ENCODE data around the gene PLPP1.

Gene PLPP1

GRCh38 chr5:55524816-55525215 is 9.9 kb downstream of the PLPP1 start:
- TF ChIP-seq, protein P1, sequence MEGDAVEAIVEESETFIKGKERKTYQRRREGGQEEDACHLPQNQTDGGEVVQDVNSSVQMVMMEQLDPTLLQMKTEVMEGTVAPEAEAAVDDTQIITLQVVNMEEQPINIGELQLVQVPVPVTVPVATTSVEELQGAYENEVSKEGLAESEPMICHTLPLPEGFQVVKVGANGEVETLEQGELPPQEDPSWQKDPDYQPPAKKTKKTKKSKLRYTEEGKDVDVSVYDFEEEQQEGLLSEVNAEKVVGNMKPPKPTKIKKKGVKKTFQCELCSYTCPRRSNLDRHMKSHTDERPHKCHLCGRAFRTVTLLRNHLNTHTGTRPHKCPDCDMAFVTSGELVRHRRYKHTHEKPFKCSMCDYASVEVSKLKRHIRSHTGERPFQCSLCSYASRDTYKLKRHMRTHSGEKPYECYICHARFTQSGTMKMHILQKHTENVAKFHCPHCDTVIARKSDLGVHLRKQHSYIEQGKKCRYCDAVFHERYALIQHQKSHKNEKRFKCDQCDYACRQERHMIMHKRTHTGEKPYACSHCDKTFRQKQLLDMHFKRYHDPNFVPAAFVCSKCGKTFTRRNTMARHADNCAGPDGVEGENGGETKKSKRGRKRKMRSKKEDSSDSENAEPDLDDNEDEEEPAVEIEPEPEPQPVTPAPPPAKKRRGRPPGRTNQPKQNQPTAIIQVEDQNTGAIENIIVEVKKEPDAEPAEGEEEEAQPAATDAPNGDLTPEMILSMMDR (IDR thresholded peaks at IDR 0.05; ENCODE audit: borderline replicate concordance, control extremely low read depth, extremely low read depth, insufficient read depth, missing control alignments), result no peak
- in situ Hi-C loops (cut with MboI; ENCODE audit: low sequenced_read_pairs, unreplicated experiment), result no loop called here
- no peak for DNase-seq (ENCODE audit: low spot score)

DNA sequence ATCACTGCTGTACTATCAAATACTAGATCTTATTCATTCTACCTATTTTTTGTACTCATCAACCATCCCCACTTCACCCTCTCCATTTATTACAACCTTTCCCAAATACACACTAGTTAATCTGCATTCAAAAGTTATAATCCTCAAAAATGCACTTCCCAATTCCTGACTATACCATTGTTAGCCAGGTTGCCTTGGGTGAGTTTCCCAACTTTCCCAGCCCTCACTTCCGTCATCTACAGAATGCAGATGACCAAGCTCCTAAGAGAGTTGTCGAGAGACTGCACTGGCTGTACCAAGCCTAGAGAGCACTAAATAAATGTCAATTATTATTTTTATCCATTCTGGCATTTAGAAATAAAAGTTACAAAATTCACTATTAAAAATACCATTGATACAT is 11.5 kb downstream of the PLPP1 start:
- no peak for DNase-seq (ENCODE audit: low spot score)
- TF ChIP-seq, protein P1 (IDR thresholded peaks at IDR 0.05; ENCODE audit: borderline replicate concordance, control extremely low read depth, extremely low read depth, insufficient read depth, missing control alignments), result no peak
- in situ Hi-C loops (cut with MboI; ENCODE audit: low sequenced_read_pairs, unreplicated experiment), result no loop called here

DNA sequence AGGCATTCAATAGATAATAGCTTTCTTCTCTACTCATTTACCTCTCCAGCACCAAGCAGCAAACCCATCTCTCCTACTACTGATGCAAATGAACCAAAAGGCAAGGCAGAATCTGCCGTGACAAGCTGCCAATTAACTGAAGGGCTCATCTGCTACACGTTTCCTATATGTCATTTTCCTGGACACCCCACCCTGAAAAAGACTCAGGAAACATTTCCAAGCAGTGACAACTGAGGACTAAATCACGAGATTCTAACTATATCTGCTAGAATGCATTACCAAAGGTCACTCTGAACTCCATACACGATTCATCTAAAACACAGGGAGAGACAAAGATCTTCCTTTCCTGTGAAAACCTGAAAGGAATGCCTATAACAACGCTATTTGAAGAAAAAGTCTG is 12.9 kb downstream of the PLPP1 start:
- in situ Hi-C loops (cut with MboI; ENCODE audit: low sequenced_read_pairs, unreplicated experiment), result no loop called here
- DNase-seq (ENCODE audit: low spot score), result no peak
- TF ChIP-seq, protein P1 (IDR thresholded peaks at IDR 0.05; ENCODE audit: borderline replicate concordance, control extremely low read depth, extremely low read depth, insufficient read depth, missing control alignments), result no peak

DNA sequence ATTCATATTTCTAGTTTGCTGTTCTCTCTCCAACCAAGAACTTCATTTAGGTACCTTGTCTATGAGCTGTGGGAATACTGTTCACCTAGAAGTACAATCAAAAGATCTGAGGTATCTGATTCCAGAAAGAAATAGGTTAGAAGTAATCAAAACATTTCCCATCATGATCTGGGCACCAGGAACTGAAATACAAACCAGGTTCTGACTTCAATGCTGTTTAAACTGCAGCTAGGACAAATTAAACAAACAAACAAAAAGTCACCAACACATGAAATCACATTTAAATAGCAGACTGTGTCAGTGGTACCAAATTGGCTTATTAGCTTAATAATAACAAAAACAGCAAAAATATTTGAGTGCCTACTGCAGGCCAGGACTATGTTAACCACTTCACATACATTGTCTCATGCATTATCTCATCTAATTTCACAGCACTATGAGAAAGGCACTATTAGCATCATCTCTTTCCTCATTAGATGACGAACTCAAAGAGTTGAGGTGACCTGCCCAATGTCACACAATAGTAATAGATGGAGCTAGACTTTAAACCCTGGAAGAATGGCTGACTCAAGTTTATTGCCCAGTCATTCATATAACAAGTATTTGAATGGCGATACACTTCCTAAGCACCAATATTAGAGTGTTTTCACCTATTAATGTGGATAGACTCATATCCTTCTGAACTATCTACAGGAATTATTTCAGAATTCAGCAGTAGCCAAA is 14.5 kb downstream of the PLPP1 start:
- TF ChIP-seq, protein P1 (IDR thresholded peaks at IDR 0.05; ENCODE audit: borderline replicate concordance, control extremely low read depth, extremely low read depth, insufficient read depth, missing control alignments), result no peak
- in situ Hi-C loops (cut with MboI; ENCODE audit: low sequenced_read_pairs, unreplicated experiment), result no loop called here
- DNase-seq (ENCODE audit: low spot score), result no peak

DNA sequence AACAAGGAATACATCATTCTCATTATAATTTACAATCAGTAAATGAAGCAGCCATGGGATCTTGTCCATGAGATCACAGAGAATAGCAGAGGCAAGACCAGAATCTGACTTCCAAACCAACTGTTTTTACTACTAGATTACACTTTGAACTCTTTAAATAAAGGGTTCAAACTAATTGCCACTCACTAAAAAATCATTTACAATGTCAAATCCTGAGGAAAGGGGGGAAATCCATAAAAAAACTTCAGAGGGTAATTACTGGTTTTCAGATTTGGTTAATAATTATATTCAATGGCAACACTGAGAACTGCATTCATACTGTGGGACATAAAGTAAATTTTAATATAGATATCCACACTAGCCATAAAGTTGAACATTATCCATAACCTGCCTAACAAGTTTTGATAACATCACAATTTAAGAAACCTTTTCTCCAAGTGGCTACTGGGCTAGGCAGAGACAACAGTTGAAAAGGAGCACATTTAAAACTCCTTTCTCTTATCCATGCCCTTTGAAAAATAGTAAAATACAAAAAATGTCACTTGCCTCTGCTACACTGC is 15.9 kb downstream of the PLPP1 start:
- in situ Hi-C loops (cut with MboI; ENCODE audit: low sequenced_read_pairs, unreplicated experiment), result no loop called here
- TF ChIP-seq, protein P1 (IDR thresholded peaks at IDR 0.05; ENCODE audit: borderline replicate concordance, control extremely low read depth, extremely low read depth, insufficient read depth, missing control alignments), result no peak
- no peak for DNase-seq (ENCODE audit: low spot score)

GRCh38 chr5:55517804-55518203 is 17.0 kb downstream of the PLPP1 start:
- TF ChIP-seq, protein P1 (IDR thresholded peaks at IDR 0.05; ENCODE audit: borderline replicate concordance, control extremely low read depth, extremely low read depth, insufficient read depth, missing control alignments), result no peak
- no peak for DNase-seq (ENCODE audit: low spot score)
- in situ Hi-C loops (cut with MboI; ENCODE audit: low sequenced_read_pairs, unreplicated experiment), result no loop called here

Measured in GM13976 (cell line).